K562 (cell line): ENCODE results near the gene UBE2E1. TPM values are rescaled to one million over a fixed set of nuclear protein-coding genes. Genes with fewer than 3 reads are reported as not detected.

Source experiments
- ATF1 ChIP-seq, 2 experiments: fragments of 450-650 bp in 1 of 2; IDR thresholded peaks; 2 replicates each; pipeline ENCODE4 v1.6.1; 2016; ENCODE audit warnings: missing compliant biosample characterization in 1 of 2, missing genetic modification characterization in 1 of 2
- DDX20 ChIP-seq: fragments of 450-650 bp; IDR thresholded peaks from 2 replicates; pipeline ENCODE4 v1.6.1; 2016; ENCODE audit warnings: missing genetic modification characterization, low read depth, mild to moderate bottlenecking, missing compliant biosample characterization, moderate library complexity
- DMBX1 ChIP-seq: fragments of 250-450 bp; sonication (Bioruptor Pico); IDR thresholded peaks from 2 replicates; pipeline ENCODE4 v1.8.0; 2022; ENCODE audit warnings: inconsistent platforms, mild to moderate bottlenecking, moderate library complexity, borderline replicate concordance
- HDAC1 ChIP-seq, 2 experiments: fragments of 450-650 bp; IDR thresholded peaks; 2 replicates each; pipeline ENCODE4 v1.6.1; 2016 to 2017; ENCODE audit warnings: inconsistent platforms in 1 of 2, mild to moderate bottlenecking in 1 of 2, moderate library complexity in 1 of 2
- KDM1A ChIP-seq, 2 experiments: fragments of 450-650 bp; IDR thresholded peaks; 2 replicates each; pipeline ENCODE4 v1.6.1; 2016; ENCODE audit warnings: mild to moderate bottlenecking in 2 of 2
- MBD2 ChIP-seq: sonication (generic); IDR thresholded peaks from 2 replicates; pipeline ENCODE4 v1.6.1; 2016; ENCODE audit warnings: low read depth, borderline replicate concordance
- MXI1 ChIP-seq: IDR thresholded peaks from 2 replicates; pipeline ENCODE4 v1.6.1; 2011; ENCODE audit warnings: low read depth, mild to moderate bottlenecking, improper control_type of control experiment, low read length
- NFE2 ChIP-seq: IDR thresholded peaks from 2 replicates; pipeline ENCODE4 v1.6.1; 2014; ENCODE audit warnings: antibody characterized with exemption, low read depth
- POLR2A ChIP-seq: fragments of 450-650 bp; conservative IDR thresholded peaks from 2 replicates; pipeline ENCODE4 v1.6.1; 2016
- POLR2B ChIP-seq: fragments of 450-650 bp; IDR thresholded peaks from 2 replicates; pipeline ENCODE4 v1.6.1; 2018; ENCODE audit warnings: low read depth; ENCODE audit not compliant: partially characterized antibody
- RBM34 ChIP-seq: fragments of 200-400 bp; formaldehyde crosslinking; IDR thresholded peaks from 2 replicates; pipeline ENCODE4 v1.6.1; 2018; ENCODE audit warnings: low read length, borderline replicate concordance; ENCODE audit not compliant: insufficient read depth
- SP1 ChIP-seq: sonication (generic); formaldehyde crosslinking; IDR thresholded peaks from 2 replicates; pipeline ENCODE4 v1.8.1; 2022; ENCODE audit warnings: mild to moderate bottlenecking, missing genetic modification reagents
- SUPT5H ChIP-seq: fragments of 450-650 bp; IDR thresholded peaks from 2 replicates; pipeline ENCODE4 v1.6.1; 2016
- ZNF717 ChIP-seq: fragments of 250-450 bp; sonication (Bioruptor Pico); IDR thresholded peaks from 2 replicates; pipeline ENCODE4 v1.5.0; 2021
- polyA plus RNA-seq, 8 experiments: library from polyadenylated mRNA; depleted of rRNA in 4 of 8; stranded (reverse) in 5 of 8; unstranded in 3 of 8; fragments of >200 nt; fragmentation: Nextera tagmentation in 2 of 8; fragmentation: Illumina TruSeq in 1 of 8; extraction: Ambion mirVana in 2 of 8; extraction: Trizol in 1 of 8; gene quantifications; 2 replicates each; pipeline versions ENCODE4 v1.2.1 to v1.2.3, GENCODE V29; 2011 to 2014; ENCODE audit warnings: inconsistent platforms in 1 of 8, missing spikeins in 1 of 8
- total RNA-seq, 7 experiments: library from RNA; depleted of rRNA in 6 of 7; stranded (reverse); fragments of >200 nt in 6 of 7; fragmentation: Illumina TruSeq in 2 of 7; extraction: Trizol in 2 of 7; gene quantifications; 2 replicates each; pipeline versions ENCODE4 v1.2.1 to v1.2.3, GENCODE V29; 2011 to 2021; ENCODE audit warnings: low replicate concordance in 1 of 7
- TF ChIP-seq, protein P1 (sequence below): fragments of 250-450 bp; sonication (Bioruptor Pico); IDR thresholded peaks from 2 replicates; pipeline ENCODE4 v1.4.0; 2020; ENCODE audit warnings: mild to moderate bottlenecking, moderate library complexity
- TF ChIP-seq, protein P2 (sequence below): fragments of 450-650 bp; IDR thresholded peaks from 2 replicates; pipeline ENCODE4 v1.6.1; 2016; ENCODE audit warnings: antibody characterized with exemption

UBE2E1 gene
- total and polyA plus RNA-seq, 9 of the 15 experiments (the other 6 are each of a cell fraction or from before 2014, with no cell fraction given), result 54.4 to 294 (median 165) TPM

DNA sequence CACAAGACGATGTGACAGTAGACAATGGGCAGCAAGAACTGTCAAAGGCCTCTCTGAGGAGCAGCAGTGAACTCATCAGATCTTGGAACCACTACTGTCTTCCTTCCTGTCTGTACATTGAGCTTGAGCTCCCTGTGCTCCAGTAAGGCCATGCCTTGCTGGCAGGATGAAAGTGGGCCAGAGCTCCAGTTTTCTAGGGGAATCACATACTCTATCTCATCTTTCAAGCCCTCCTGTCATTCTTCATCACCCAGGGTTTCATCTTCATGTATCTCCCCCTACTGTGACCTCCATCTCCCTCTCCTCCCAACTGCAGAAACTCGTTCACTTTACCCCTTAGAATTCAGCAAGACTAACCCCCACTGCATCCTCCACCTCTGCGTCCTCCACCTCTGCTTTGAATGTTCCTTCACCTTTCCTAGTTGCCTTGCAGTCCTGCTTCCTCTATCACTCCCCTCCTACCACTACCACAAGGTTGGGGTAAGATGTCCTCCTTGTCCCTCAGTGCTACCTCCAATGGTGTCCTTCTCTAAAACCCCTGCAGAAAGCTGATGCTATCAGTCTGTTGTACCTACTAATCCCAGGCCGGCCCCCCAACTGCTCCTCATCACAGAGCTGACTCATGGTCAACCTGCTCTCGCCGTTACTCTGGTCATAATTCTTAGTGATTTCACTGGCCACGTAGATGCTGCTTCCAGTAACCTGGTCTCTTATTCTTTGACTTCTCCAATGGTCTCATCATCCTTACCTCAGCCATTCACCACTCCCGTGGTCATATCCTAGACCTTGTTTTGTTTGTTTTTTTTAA, 88.7 kb downstream of the UBE2E1 start (continued):
- TF ChIP-seq, protein P1, sequence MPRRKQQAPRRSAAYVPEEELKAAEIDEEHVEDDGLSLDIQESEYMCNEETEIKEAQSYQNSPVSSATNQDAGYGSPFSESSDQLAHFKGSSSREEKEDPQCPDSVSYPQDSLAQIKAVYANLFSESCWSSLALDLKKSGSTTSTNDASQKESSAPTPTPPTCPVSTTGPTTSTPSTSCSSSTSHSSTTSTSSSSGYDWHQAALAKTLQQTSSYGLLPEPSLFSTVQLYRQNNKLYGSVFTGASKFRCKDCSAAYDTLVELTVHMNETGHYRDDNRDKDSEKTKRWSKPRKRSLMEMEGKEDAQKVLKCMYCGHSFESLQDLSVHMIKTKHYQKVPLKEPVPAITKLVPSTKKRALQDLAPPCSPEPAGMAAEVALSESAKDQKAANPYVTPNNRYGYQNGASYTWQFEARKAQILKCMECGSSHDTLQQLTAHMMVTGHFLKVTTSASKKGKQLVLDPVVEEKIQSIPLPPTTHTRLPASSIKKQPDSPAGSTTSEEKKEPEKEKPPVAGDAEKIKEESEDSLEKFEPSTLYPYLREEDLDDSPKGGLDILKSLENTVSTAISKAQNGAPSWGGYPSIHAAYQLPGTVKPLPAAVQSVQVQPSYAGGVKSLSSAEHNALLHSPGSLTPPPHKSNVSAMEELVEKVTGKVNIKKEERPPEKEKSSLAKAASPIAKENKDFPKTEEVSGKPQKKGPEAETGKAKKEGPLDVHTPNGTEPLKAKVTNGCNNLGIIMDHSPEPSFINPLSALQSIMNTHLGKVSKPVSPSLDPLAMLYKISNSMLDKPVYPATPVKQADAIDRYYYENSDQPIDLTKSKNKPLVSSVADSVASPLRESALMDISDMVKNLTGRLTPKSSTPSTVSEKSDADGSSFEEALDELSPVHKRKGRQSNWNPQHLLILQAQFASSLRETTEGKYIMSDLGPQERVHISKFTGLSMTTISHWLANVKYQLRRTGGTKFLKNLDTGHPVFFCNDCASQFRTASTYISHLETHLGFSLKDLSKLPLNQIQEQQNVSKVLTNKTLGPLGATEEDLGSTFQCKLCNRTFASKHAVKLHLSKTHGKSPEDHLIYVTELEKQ (CRISPR knock-in tag), result no peak
- TF ChIP-seq NFE2 (peak; percentile 64), ATF1 (CRISPR knock-in tag; IDR thresholded peaks at IDR 0.05) (no peak), ATF1 (tag; IDR thresholded peaks at IDR 0.05) (no peak), DDX20 (no peak), KDM1A (IDR thresholded peaks at IDR 0.05) (no peak), MBD2 (no peak), ZNF717 (CRISPR knock-in tag) (no peak), MXI1 (no peak), SP1 (CRISPR knock-in tag) (peak; percentile 31; the same call in 1 of the 2 replicates), RBM34 (no peak), POLR2A (no peak; the same call in 1 of the 2 replicates), HDAC1 (IDR thresholded peaks at IDR 0.05) (0 out of 4 replicates have a peak, but pooled peaks of 1 of the 2 experiments have one; percentile 25), DMBX1 (CRISPR knock-in tag) (no peak), SUPT5H (peak; percentile 57), POLR2B (peak; percentile 60)
- TF ChIP-seq, protein P2, sequence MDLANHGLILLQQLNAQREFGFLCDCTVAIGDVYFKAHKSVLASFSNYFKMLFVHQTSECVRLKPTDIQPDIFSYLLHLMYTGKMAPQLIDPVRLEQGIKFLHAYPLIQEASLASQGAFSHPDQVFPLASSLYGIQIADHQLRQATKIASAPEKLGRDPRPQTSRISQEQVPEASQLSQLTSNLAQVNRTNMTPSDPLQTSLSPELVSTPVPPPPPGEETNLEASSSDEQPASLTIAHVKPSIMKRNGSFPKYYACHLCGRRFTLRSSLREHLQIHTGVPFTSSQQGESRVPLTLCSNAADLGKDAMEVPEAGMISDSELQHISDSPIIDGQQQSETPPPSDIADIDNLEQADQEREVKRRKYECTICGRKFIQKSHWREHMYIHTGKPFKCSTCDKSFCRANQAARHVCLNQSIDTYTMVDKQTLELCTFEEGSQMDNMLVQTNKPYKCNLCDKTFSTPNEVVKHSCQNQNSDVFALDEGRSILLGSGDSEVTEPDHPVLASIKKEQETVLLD, result no peak
- TF ChIP-seq, all 486 proteins: peak for 10
